GM12878 (cell line): ENCODE data around the gene FGFR1OP2. TPM values are rescaled to one million over a fixed set of nuclear protein-coding genes. Genes with fewer than 3 reads are reported as not detected.

Source experiments
- ATAC-seq: fragments of 200-7000 bp; cut with Tn5 transposase; 3 replicates; pipeline ENCODE4 v1.9.1; 2020; ENCODE audit warnings: mild to moderate bottlenecking, moderate library complexity
- BruUV-seq: library from RNA; stranded (reverse); fragments of 400-500 nt; replicated peaks from 2 replicates; lab custom pipeline; 2021; lab: Mats Ljungman, UMichigan
- CTCF ChIA-PET: fragments of 300-600 bp; sonication (Branson Sonifier 250); formaldehyde crosslinking; extraction: SDS; loops from one replicate; lab custom pipeline; 2021; ENCODE audit warnings: inconsistent platforms; lab: Yijun Ruan, JAX
- POLR2A ChIA-PET: fragments of 350-600 bp; formaldehyde crosslinking; extraction: SDS; loops from one replicate; lab custom pipeline; 2021; ENCODE audit warnings: inconsistent platforms; lab: Charles Lee
- RAD21 ChIA-PET: fragments of 300-600 bp; sonication (Branson Sonifier 250); formaldehyde crosslinking; loops from one replicate; lab custom pipeline; 2023; ENCODE audit warnings: antibody characterized with exemption; ENCODE audit not compliant: unreplicated experiment; lab: Charles Lee
- SMC1A ChIA-PET: fragments of 300-600 bp; sonication (Branson Sonifier 250); formaldehyde crosslinking; loops from one replicate; lab custom pipeline; 2023; ENCODE audit not compliant: unreplicated experiment, uncharacterized antibody; lab: Charles Lee
- DNase-seq: peaks from one replicate; pipeline ENCODE4 v3.0.0-alpha.2; 2011; ENCODE audit warnings: low read depth, low spot score
- FAIRE-seq: peaks from 3 replicates; lab custom pipeline; 2011; peaks lifted over from hg19 to GRCh38; lab: Jason Lieb, UNC
- H2AFZ ChIP-seq: 2 replicates; pipeline ENCODE4 v1.6.0; 2011; ENCODE audit warnings: low read depth, low read length, control low read depth; ENCODE audit not compliant: control insufficient read depth
- H3K27ac ChIP-seq: 2 replicates; pipeline ENCODE4 v1.5.1; 2011; ENCODE audit warnings: control low read depth; ENCODE audit not compliant: control insufficient read depth, insufficient read depth
- H3K27me3 ChIP-seq, 2 experiments: replicated peaks in 1 of 2; 2 replicates each; pipeline versions ENCODE4 v1.6.0 to v1.6.1; 2011; ENCODE audit warnings: low read length in 1 of 2; ENCODE audit not compliant: control insufficient read depth in 2 of 2, insufficient read depth in 2 of 2
- H3K36me3 ChIP-seq, 2 experiments: 2 replicates each; pipeline ENCODE4 v1.5.1; 2011; ENCODE audit warnings: low read length in 1 of 2; ENCODE audit not compliant: control insufficient read depth in 2 of 2, insufficient read depth in 2 of 2
- H3K4me1 ChIP-seq: 2 replicates; pipeline ENCODE4 v1.6.1; 2011; ENCODE audit warnings: mild to moderate bottlenecking, low read length, moderate library complexity, mixed read lengths; ENCODE audit not compliant: control insufficient read depth, insufficient read depth
- H3K4me2 ChIP-seq: 2 replicates; pipeline ENCODE4 v1.6.0; 2011; ENCODE audit warnings: control low read depth; ENCODE audit not compliant: control insufficient read depth, insufficient read depth
- H3K4me3 ChIP-seq: fragments of 200-600 bp; sonication (generic); 2 replicates; pipeline ENCODE4 v1.5.1; 2016
- H3K79me2 ChIP-seq: 2 replicates; pipeline ENCODE4 v1.6.0; 2011; ENCODE audit warnings: low read length; ENCODE audit not compliant: control insufficient read depth, insufficient read depth
- H3K9ac ChIP-seq: 2 replicates; pipeline ENCODE4 v1.8.0; 2011; ENCODE audit warnings: low read length, control low read depth, mixed read lengths; ENCODE audit not compliant: control insufficient read depth, insufficient read depth
- H3K9me3 ChIP-seq: replicated peaks from 3 replicates; pipeline ENCODE4 v1.5.1; 2011; ENCODE audit warnings: mild to moderate bottlenecking, low read length; ENCODE audit not compliant: control insufficient read depth, insufficient read depth
- H4K20me1 ChIP-seq: 2 replicates; pipeline ENCODE4 v1.6.0; 2011; ENCODE audit not compliant: control insufficient read depth, insufficient read depth
- ASH2L ChIP-seq: fragments of 300-600, 200-600 bp; sonication (generic); IDR thresholded peaks from 2 replicates; pipeline ENCODE4 v1.6.1; 2017; ENCODE audit warnings: low read depth, mild to moderate bottlenecking, borderline replicate concordance
- CBFB ChIP-seq: IDR thresholded peaks from 2 replicates; pipeline ENCODE4 v1.6.1; 2016; ENCODE audit warnings: antibody characterized with exemption, low read depth
- CHD1 ChIP-seq: IDR thresholded peaks from 2 replicates; pipeline ENCODE4 v1.6.1; 2012; ENCODE audit warnings: low read depth, low read length, improper control_type of control experiment
- DPF2 ChIP-seq: fragments of 450-650 bp; IDR thresholded peaks from 2 replicates; pipeline ENCODE4 v1.6.1; 2017; ENCODE audit warnings: mild to moderate bottlenecking
- ETV6 ChIP-seq, 2 experiments: fragments of 450-650 bp in 1 of 2; IDR thresholded peaks in 1 of 2; conservative IDR thresholded peaks in 1 of 2; 2 replicates each; pipeline ENCODE4 v1.6.1; 2014; ENCODE audit warnings: antibody characterized with exemption in 1 of 2, borderline replicate concordance in 1 of 2, low read depth in 1 of 2, mild to moderate bottlenecking in 1 of 2, moderate library complexity in 1 of 2
- EZH2 ChIP-seq: IDR thresholded peaks from 2 replicates; pipeline ENCODE4 v1.6.1; 2012; ENCODE audit warnings: low read depth, mild to moderate bottlenecking, control low read depth, inconsistent platforms, low read length, borderline replicate concordance; ENCODE audit not compliant: control insufficient read depth
- LARP7 ChIP-seq: fragments of 450-650 bp; IDR thresholded peaks from 2 replicates; pipeline ENCODE4 v1.6.1; 2017; ENCODE audit warnings: mild to moderate bottlenecking
- MYC ChIP-seq: IDR thresholded peaks from 2 replicates; pipeline ENCODE4 v1.6.1; 2011; ENCODE audit warnings: mild to moderate bottlenecking, low read length, moderate library complexity, inconsistent platforms; ENCODE audit not compliant: insufficient read depth, insufficient replicate concordance, insufficient read length, severe bottlenecking
- NR2F1 ChIP-seq: fragments of 450-650 bp; conservative IDR thresholded peaks from 2 replicates; pipeline ENCODE4 v1.6.1; 2017; ENCODE audit warnings: mild to moderate bottlenecking
- SMAD1 ChIP-seq: fragments of 450-650 bp; IDR thresholded peaks from 2 replicates; pipeline ENCODE4 v1.6.1; 2018; ENCODE audit warnings: mild to moderate bottlenecking, low read depth; ENCODE audit not compliant: partially characterized antibody
- SMC3 ChIP-seq: IDR thresholded peaks from 2 replicates; pipeline ENCODE4 v1.6.1; 2011; ENCODE audit warnings: low read length, improper control_type of control experiment, borderline replicate concordance
- WRNIP1 ChIP-seq: IDR thresholded peaks from 2 replicates; pipeline ENCODE4 v1.6.1; 2011; ENCODE audit warnings: low read depth, low read length, improper control_type of control experiment, borderline replicate concordance
- YY1 ChIP-seq: IDR thresholded peaks from 2 replicates; pipeline ENCODE4 v1.6.1; 2011; ENCODE audit warnings: low read depth, mild to moderate bottlenecking, low read length
- ZNF217 ChIP-seq: fragments of 450-650 bp; IDR thresholded peaks from 2 replicates; pipeline ENCODE4 v1.6.1; 2017; ENCODE audit warnings: antibody characterized with exemption, mild to moderate bottlenecking
- ZZZ3 ChIP-seq: IDR thresholded peaks from 2 replicates; pipeline ENCODE4 v1.6.1; 2011; ENCODE audit warnings: low read depth; ENCODE audit not compliant: control insufficient read depth, insufficient read length
- WGBS: methylation state at CpG from one replicate; pipeline ENCODE4 v1.1.6; 2016; ENCODE audit warnings: low lambda C conversion rate; ENCODE audit not compliant: insufficient replicate concordance, insufficient coverage; ENCODE audit errors: missing lambda C conversion rate; 5-methylcytosine and 5-hydroxymethylcytosine counted together
- in situ Hi-C: fragments of 300-500 bp; cut with MboI; formaldehyde crosslinking; loops from 9 replicates; pipeline ENCODE4 v1.14.3; 2018; ENCODE audit warnings: mixed read lengths
- intact Hi-C: fragments of 100-400 bp; cut with micrococcal nuclease; formaldehyde crosslinking; loops from one replicate; pipeline ENCODE4 v1.14.2; 2022; ENCODE audit not compliant: unreplicated experiment
- polyA plus RNA-seq, 11 experiments: library from polyadenylated mRNA; depleted of rRNA in 4 of 11; unstranded in 6 of 11; stranded (reverse) in 5 of 11; fragments of >200 nt; fragmentation: Nextera tagmentation in 4 of 11; fragmentation: Illumina TruSeq in 1 of 11; extraction: Ambion mirVana in 4 of 11; extraction: Trizol in 1 of 11; gene quantifications; 1 replicate in 1 of 11; 2 replicates in 10 of 11; pipeline versions ENCODE4 v1.2.1 to v1.2.3, GENCODE V29; 2011 to 2016; ENCODE audit warnings: inconsistent platforms in 2 of 11, missing spikeins in 2 of 11, low read depth in 1 of 11
- total RNA-seq, 4 experiments: library from RNA; depleted of rRNA in 3 of 4; stranded (reverse); fragments of >200 nt in 3 of 4; fragmentation: Illumina TruSeq in 1 of 4; extraction: Trizol in 1 of 4; gene quantifications; 2 replicates each; pipeline versions ENCODE4 v1.2.1 to v1.2.3, GENCODE V29; 2013 to 2021
- TF ChIP-seq, protein P1 (sequence below): IDR thresholded peaks from 2 replicates; pipeline ENCODE4 v1.6.1; 2012; ENCODE audit warnings: low read depth, low read length, improper control_type of control experiment

The FGFR1OP2 gene
- total and polyA plus RNA-seq, 10 of the 15 experiments (the other 5 are each of a cell fraction or from before 2014, with no cell fraction given) = 28.5 to 59.1 (median 38.3) TPM

DNA sequence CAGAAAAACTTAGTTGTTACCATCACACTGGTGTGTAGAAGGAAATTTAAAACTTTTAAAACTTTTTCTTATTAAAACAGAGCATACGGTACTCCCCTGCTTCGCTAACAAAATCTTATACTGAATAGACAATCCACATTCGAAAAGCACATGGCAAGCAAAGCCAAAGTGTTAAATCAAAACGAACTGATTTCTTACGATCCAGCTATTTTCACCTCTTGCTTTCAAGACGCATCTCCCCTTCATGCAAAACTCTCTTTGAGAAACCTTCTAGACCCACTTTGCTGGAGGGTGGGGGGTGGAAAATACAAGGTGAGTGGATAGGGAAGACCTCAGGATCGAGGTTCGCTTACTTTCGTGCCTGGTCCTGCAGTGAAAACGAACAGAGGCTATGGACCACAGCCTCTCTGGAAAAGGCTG, 817 bp upstream of the FGFR1OP2 start:
- Histone ChIP-seq H3K4me1 (no peaks in the 10 kb centered on the region), H3K9me3 (no peaks in the 10 kb centered on the region), H3K4me3 (peak overlapping the region; percentile 99), H3K79me2 (peaks cover 94% of the 10 kb centered on the region), H3K27ac (peak overlapping the region; percentile 94), H2AFZ (peak overlapping the region; percentile 81), H3K9ac (peak overlapping the region; percentile 86), H3K36me3 (0 out of 4 replicates have a peak, but pooled peaks cover 0 to 3% of the 10 kb centered on the region in 2 experiments), H3K27me3 (no peaks in the 10 kb centered on the region), H3K4me2 (peak overlapping the region; percentile 89), H4K20me1 (no peaks in the 10 kb centered on the region)
- TF ChIP-seq YY1 (no peak), MYC (peak; percentile 69)
- ATAC-seq = peak; percentile 8
- CTCF ChIA-PET = interaction anchor here (0.9 kb wide), 1 partner anchor 52 kb away, joined by 3 read pairs; no protein-coding TSS in a partner anchor
- RAD21 ChIA-PET = interaction anchor here (1.2 to 1.8 kb wide), 2 partner anchors 34 to 52 kb away, joined by 3 to 8 read pairs; no protein-coding TSS in a partner anchor
- WGBS = under 1% methylated on average over 10 of the region's 10 CpGs
- POLR2A ChIA-PET = interaction anchor here (1.2 kb wide), 1 partner anchor 76 kb away, joined by 3 read pairs; no protein-coding TSS in a partner anchor
- intact Hi-C loops (loop anchor here (10.0 kb wide), 2 partner anchors 207 to 307 kb away; partner anchors contain the start of gene STK38L), in situ Hi-C loops (no loop called here)
- SMC1A ChIA-PET = interaction anchor here (0.6 to 1.2 kb wide), 3 partner anchors 34 to 65 kb away, joined by 3 to 6 read pairs (median 3); no protein-coding TSS in a partner anchor
- BruUV-seq = no TSS peak
- no peak for DNase-seq
- FAIRE-seq = no peak

DNA sequence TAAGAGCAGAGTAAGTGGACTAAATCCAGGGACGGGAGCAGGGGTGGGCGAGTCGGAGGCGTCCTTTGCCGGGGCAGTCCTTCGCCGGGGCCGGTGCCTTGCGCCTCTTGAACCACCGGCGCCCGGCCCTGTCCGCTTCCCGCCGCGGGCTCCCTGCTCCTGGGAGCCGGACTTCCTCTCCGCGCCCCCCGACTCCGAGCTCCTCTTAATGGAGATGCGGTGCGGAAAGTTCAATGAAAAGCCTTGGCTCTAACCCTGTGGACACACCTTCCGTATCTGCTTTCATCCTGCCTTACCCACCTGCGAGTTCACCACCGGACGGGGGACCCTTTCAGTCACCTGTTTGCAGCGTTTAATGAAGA, 412 bp downstream of the FGFR1OP2 start:
- H3K4me1 ChIP-seq = peaks cover 8% of the 10 kb centered on the region
- TF ChIP-seq ASH2L (peak; percentile 69; the same call in 1 of the 2 replicates), CBFB (no peak), ZZZ3 (no peak), EZH2 (no peak), CHD1 (0 out of 2 replicates have a peak, but pooled peaks have one; percentile 84), ETV6 (conservative IDR thresholded peaks at IDR 0.05 in 1 of 2, IDR thresholded peaks at IDR 0.05 in 1 of 2; ENCODE audit: borderline replicate concordance in 1 of 2, low read depth in 1 of 2) (no peak), SMAD1 (no peak), SMC3 (no peak), DPF2 (peak; percentile 65), LARP7 (peak; percentile 81; the same call in 1 of the 2 replicates), NR2F1 (no peak), ZNF217 (no peak), WRNIP1 (no peak)
- TF ChIP-seq, protein P1, sequence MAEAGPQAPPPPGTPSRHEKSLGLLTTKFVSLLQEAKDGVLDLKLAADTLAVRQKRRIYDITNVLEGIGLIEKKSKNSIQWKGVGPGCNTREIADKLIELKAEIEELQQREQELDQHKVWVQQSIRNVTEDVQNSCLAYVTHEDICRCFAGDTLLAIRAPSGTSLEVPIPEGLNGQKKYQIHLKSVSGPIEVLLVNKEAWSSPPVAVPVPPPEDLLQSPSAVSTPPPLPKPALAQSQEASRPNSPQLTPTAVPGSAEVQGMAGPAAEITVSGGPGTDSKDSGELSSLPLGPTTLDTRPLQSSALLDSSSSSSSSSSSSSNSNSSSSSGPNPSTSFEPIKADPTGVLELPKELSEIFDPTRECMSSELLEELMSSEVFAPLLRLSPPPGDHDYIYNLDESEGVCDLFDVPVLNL = no peak

More for the DNA sequence above, 412 bp downstream of the FGFR1OP2 start:
- under 1% methylated on average over 28 of the region's 28 CpGs for WGBS
- FAIRE-seq = no peak
- POLR2A ChIA-PET = interaction anchor here (0.5 to 1.2 kb wide), 2 partner anchors 49 to 72 kb away, joined by 3 to 5 read pairs; no protein-coding TSS in a partner anchor
- CTCF ChIA-PET = interaction anchor here (0.6 kb wide), 1 partner anchor 312 kb away, joined by 3 read pairs; no protein-coding TSS in a partner anchor
- in situ Hi-C loops (no loop called here), intact Hi-C loops (loop anchor here (2.0 to 10.0 kb wide), 3 partner anchors 76 to 306 kb away; partner anchors contain the start of genes STK38L and TM7SF3)
- Histone ChIP-seq H4K20me1 (no peaks in the 10 kb centered on the region), H3K9me3 (no peaks in the 10 kb centered on the region), H3K27ac (peak overlapping the region; percentile 94), H3K4me2 (peak overlapping the region; percentile 86), H2AFZ (peak overlapping the region; percentile 81), H3K4me3 (peak overlapping the region; percentile 99), H3K36me3 (0 out of 4 replicates have a peak, but pooled peaks cover 0 to 2% of the 10 kb centered on the region in 2 experiments), H3K9ac (peak overlapping the region; percentile 86), H3K27me3 (no peaks in the 10 kb centered on the region), H3K79me2 (peaks cover 99% of the 10 kb centered on the region)
- BruUV-seq = no TSS peak
- peak; percentile 30 for ATAC-seq
- SMC1A ChIA-PET = interaction anchor here (1.0 to 2.0 kb wide), 3 partner anchors 33 to 74 kb away, joined by 3 to 13 read pairs (median 5); no protein-coding TSS in a partner anchor
- DNase-seq = no peak
- RAD21 ChIA-PET = interaction anchor here (1.2 kb wide), 1 partner anchor 72 kb away, joined by 3 read pairs; no protein-coding TSS in a partner anchor
